Endothelial cell of umbilical vein (primary cell): ENCODE data around the gene SMOC2. TPM values are rescaled to one million over a fixed set of nuclear protein-coding genes. Genes with fewer than 3 reads are reported as not detected.

ENCODE experiments used
- BruUV-seq: library from RNA; stranded (reverse); fragments of 400-500 nt; replicated peaks from 2 replicates; lab custom pipeline; 2021; lab: Mats Ljungman, UMichigan
- CTCF ChIA-PET: fragments of 300-600, 350-600 bp; sonication (Branson Sonifier 250); formaldehyde crosslinking; loops from one replicate; lab custom pipeline; 2021; ENCODE audit warnings: antibody characterized with exemption, inconsistent platforms; lab: Charles Lee
- POLR2A ChIA-PET: fragments of 300-600, 350-600 bp; sonication (Branson Sonifier 250); formaldehyde crosslinking; loops from one replicate; lab custom pipeline; 2021; ENCODE audit warnings: antibody characterized with exemption, inconsistent platforms; lab: Charles Lee
- DNase-seq: peaks from one replicate; pipeline ENCODE4 v3.0.0-alpha.2; 2011; ENCODE audit warnings: low read depth, low spot score
- FAIRE-seq: peaks from 2 replicates; lab custom pipeline; 2011; peaks lifted over from hg19 to GRCh38; lab: Jason Lieb, UNC
- H2AFZ ChIP-seq: 2 replicates; pipeline ENCODE4 v1.6.0; 2012; ENCODE audit warnings: low read depth, low read length, control low read depth, inconsistent platforms
- H3K27ac ChIP-seq: 2 replicates; pipeline ENCODE4 v1.5.1; 2011; ENCODE audit warnings: low read depth, mild to moderate bottlenecking, control low read depth, low read length, moderate library complexity; ENCODE audit not compliant: insufficient read depth
- H3K27me3 ChIP-seq, 2 experiments: 2 replicates each; pipeline versions ENCODE4 v1.6.0 to v1.6.1; 2011; ENCODE audit warnings: low read length in 2 of 2, mixed read lengths in 1 of 2; ENCODE audit not compliant: control insufficient read depth in 2 of 2, insufficient read depth in 2 of 2
- H3K36me3 ChIP-seq, 2 experiments: 2 replicates in 1 of 2; 3 replicates in 1 of 2; pipeline ENCODE4 v1.5.1; 2011; ENCODE audit warnings: low read length in 2 of 2, mild to moderate bottlenecking in 1 of 2, moderate library complexity in 1 of 2; ENCODE audit not compliant: control insufficient read depth in 2 of 2, insufficient read depth in 2 of 2; ENCODE audit errors: extremely low read depth in 1 of 2
- H3K4me1 ChIP-seq: 3 replicates; pipeline ENCODE4 v1.5.1; 2011; ENCODE audit warnings: mild to moderate bottlenecking, low read length; ENCODE audit not compliant: control insufficient read depth, insufficient read depth; ENCODE audit errors: extremely low read depth
- H3K4me2 ChIP-seq: 2 replicates; pipeline ENCODE4 v1.6.1; 2011; ENCODE audit warnings: low read length, control low read depth, mixed read lengths; ENCODE audit not compliant: insufficient read depth
- H3K4me3 ChIP-seq, 3 experiments: fragments of 200-600 bp in 1 of 3; sonication (generic), shearing (Covaris generic) in 1 of 3; replicated peaks in 1 of 3; 2 replicates each; pipeline ENCODE4 v1.5.1; 2011 to 2016; ENCODE audit warnings: control low read depth in 3 of 3, low read length in 3 of 3, mild to moderate bottlenecking in 2 of 3, inconsistent platforms in 1 of 3, low read depth in 1 of 3, moderate library complexity in 1 of 3; ENCODE audit not compliant: insufficient read depth in 1 of 3
- H3K79me2 ChIP-seq: 2 replicates; pipeline ENCODE4 v1.6.0; 2012; ENCODE audit warnings: low read length, inconsistent platforms; ENCODE audit not compliant: control insufficient read depth, insufficient read depth
- H3K9ac ChIP-seq: replicated peaks from 2 replicates; pipeline ENCODE3; 2011; ENCODE audit warnings: low read length, control low read depth; ENCODE audit not compliant: insufficient read depth; ENCODE audit errors: extremely low read depth
- H3K9me1 ChIP-seq: replicated peaks from 3 replicates; pipeline ENCODE4 v1.6.0; 2011; ENCODE audit warnings: mild to moderate bottlenecking, low read length; ENCODE audit not compliant: control insufficient read depth, insufficient read depth; ENCODE audit errors: extremely low read depth
- H3K9me3 ChIP-seq: replicated peaks from 2 replicates; pipeline ENCODE4 v1.5.1; 2012; ENCODE audit warnings: low read length, inconsistent platforms; ENCODE audit not compliant: control insufficient read depth, insufficient read depth
- H4K20me1 ChIP-seq: replicated peaks from 2 replicates; pipeline ENCODE3; 2011; ENCODE audit warnings: mild to moderate bottlenecking, low read length; ENCODE audit not compliant: control insufficient read depth, insufficient read depth; ENCODE audit errors: extremely low read depth
- EZH2 ChIP-seq: IDR thresholded peaks from 2 replicates; pipeline ENCODE4 v1.6.1; 2012; ENCODE audit warnings: borderline replicate concordance, low read depth, mild to moderate bottlenecking, moderate library complexity, low read length, inconsistent platforms; ENCODE audit not compliant: severe bottlenecking
- FOS ChIP-seq: IDR thresholded peaks from 2 replicates; pipeline ENCODE4 v1.6.1; 2011; ENCODE audit warnings: mild to moderate bottlenecking, low read length, moderate library complexity, borderline replicate concordance; ENCODE audit not compliant: insufficient read depth
- GATA2 ChIP-seq: IDR thresholded peaks from 2 replicates; pipeline ENCODE4 v1.7.0; 2011; ENCODE audit warnings: low read depth, mild to moderate bottlenecking, moderate library complexity, mixed read lengths, low read length; ENCODE audit not compliant: insufficient read length, insufficient read depth
- JUN ChIP-seq: IDR thresholded peaks from 2 replicates; pipeline ENCODE4 v1.6.1; 2011; ENCODE audit warnings: borderline replicate concordance, low read depth; ENCODE audit not compliant: insufficient read length, insufficient read depth
- MYC ChIP-seq: IDR thresholded peaks from one replicate; pipeline ENCODE4 v1.6.1; 2011; ENCODE audit warnings: mild to moderate bottlenecking, low read depth, low read length
- POLR2A ChIP-seq: IDR thresholded peaks from 2 replicates; pipeline ENCODE4 v1.6.1; 2012; ENCODE audit warnings: low read depth, mild to moderate bottlenecking, control low read depth, low read length
- POLR2AphosphoS5 ChIP-seq: IDR thresholded peaks from 2 replicates; pipeline ENCODE4 v1.6.1; 2012; ENCODE audit warnings: low read depth, mild to moderate bottlenecking, control low read depth, low read length, moderate library complexity; ENCODE audit not compliant: insufficient read depth
- dilution Hi-C: fragments of 300-500 bp; cut with MboI; formaldehyde crosslinking; loops from one replicate; pipeline ENCODE4 v1.15.0; 2019; ENCODE audit warnings: low sequenced_read_pairs; ENCODE audit not compliant: extremely low pct_ligation_motif_present
- intact Hi-C: fragments of 100-400 bp; cut with micrococcal nuclease; formaldehyde crosslinking; loops from one replicate; pipeline ENCODE4 v1.10.0; 2022
- polyA plus RNA-seq, 4 experiments: library from polyadenylated mRNA; depleted of rRNA in 3 of 4; stranded (reverse) in 3 of 4; unstranded in 1 of 4; fragments of >200 nt; gene quantifications; 2 replicates each; pipeline versions ENCODE4 v1.2.1 to v1.2.3, GENCODE V29; 2011 to 2012; ENCODE audit warnings: missing spikeins in 1 of 4
- total RNA-seq: library from RNA; stranded (reverse); gene quantifications from 2 replicates; pipeline ENCODE4 v1.2.3, GENCODE V29; 2021
- TF ChIP-seq, protein P1 (sequence below): IDR thresholded peaks from 2 replicates; pipeline ENCODE4 v1.6.1; 2011; ENCODE audit not compliant: insufficient read depth, insufficient read length
- TF ChIP-seq, protein P2 (sequence below), 2 donors: IDR thresholded peaks; 1 replicate in 1 of 2; 2 replicates in 1 of 2; pipeline ENCODE4 v1.5.1; 2011; ENCODE audit warnings: low read length in 2 of 2, mild to moderate bottlenecking in 2 of 2, moderate library complexity in 2 of 2, control low read depth in 1 of 2, inconsistent platforms in 1 of 2, low read depth in 1 of 2; ENCODE audit not compliant: insufficient read depth in 1 of 2; ENCODE audit errors: extremely low read depth in 1 of 2

The SMOC2 gene
- total and polyA plus RNA-seq, 2 donors (not counting 3 experiments of a cell fraction or from before 2014, with no cell fraction given), result not detected

DNA sequence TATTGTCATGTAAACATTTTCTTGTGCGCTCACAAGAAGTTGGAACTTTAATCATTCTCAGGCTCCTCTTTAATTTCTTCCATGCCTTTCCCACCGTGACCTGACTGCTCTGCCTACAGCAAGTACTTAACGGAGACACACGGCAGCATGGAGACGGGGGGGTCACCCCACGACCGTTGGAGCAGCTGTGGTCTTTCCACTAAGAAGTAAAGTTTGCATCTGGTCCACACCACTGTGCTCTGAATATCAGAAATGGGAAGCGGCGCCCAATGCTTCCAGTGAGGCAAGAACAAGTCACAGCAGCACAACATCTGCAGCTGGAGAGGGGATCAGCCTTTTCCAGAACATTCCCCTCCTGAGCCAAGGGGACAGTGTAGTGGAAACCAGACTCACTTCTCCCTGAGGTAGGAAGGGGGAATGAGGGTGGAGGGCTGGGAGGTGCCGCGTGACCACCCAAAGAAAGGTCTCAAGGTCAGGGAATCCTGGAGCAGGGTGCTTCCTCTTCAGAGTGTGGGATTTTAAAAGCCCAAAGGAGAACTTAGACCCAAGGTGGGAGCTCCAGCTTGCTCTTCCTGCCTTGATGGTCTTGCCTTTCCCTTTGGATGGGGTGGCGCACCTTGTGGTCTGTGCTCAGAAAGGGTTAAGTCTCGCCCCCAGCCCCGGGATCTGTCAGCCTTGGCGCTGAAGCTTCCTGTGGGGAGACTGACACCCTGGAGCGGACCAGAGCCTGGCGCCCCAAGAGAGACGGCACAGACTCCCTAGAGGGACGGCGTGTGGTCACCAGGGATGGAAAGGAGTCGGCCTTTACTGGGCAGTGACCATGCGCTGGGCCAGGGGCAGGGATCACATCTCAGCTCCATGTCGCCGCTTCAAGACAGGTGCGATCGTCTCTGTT lies 25.6 kb upstream of the SMOC2 start:
- Histone ChIP-seq H3K4me2 (no peak overlapping the region), H3K27me3 (no peaks in the 10 kb centered on the region), H3K4me3 (no peak overlapping the region), H3K4me1 (no peaks in the 10 kb centered on the region), H3K9me3 (no peaks in the 10 kb centered on the region), H3K36me3 (no peaks in the 10 kb centered on the region), H2AFZ (no peak overlapping the region), H3K9ac (no peak overlapping the region), H3K79me2 (no peaks in the 10 kb centered on the region), H3K27ac (no peak overlapping the region), H4K20me1 (no peaks in the 10 kb centered on the region), H3K9me1 (no peaks in the 10 kb centered on the region)
- intact Hi-C loops (no loop called here), dilution Hi-C loops (no loop called here)
- ChIA-PET CTCF (no interaction called here), POLR2A (no interaction called here)
- BruUV-seq, result no TSS peak
- DNase-seq (no peak), FAIRE-seq (no peak)
- TF ChIP-seq POLR2AphosphoS5 (no peak), JUN (no peak), FOS (no peak), EZH2 (no peak), GATA2 (no peak), MYC (no peak), POLR2A (no peak)
- TF ChIP-seq, protein P1, sequence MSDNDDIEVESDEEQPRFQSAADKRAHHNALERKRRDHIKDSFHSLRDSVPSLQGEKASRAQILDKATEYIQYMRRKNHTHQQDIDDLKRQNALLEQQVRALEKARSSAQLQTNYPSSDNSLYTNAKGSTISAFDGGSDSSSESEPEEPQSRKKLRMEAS, result no peak
- TF ChIP-seq, protein P2, sequence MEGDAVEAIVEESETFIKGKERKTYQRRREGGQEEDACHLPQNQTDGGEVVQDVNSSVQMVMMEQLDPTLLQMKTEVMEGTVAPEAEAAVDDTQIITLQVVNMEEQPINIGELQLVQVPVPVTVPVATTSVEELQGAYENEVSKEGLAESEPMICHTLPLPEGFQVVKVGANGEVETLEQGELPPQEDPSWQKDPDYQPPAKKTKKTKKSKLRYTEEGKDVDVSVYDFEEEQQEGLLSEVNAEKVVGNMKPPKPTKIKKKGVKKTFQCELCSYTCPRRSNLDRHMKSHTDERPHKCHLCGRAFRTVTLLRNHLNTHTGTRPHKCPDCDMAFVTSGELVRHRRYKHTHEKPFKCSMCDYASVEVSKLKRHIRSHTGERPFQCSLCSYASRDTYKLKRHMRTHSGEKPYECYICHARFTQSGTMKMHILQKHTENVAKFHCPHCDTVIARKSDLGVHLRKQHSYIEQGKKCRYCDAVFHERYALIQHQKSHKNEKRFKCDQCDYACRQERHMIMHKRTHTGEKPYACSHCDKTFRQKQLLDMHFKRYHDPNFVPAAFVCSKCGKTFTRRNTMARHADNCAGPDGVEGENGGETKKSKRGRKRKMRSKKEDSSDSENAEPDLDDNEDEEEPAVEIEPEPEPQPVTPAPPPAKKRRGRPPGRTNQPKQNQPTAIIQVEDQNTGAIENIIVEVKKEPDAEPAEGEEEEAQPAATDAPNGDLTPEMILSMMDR (IDR thresholded peaks at IDR 0.05; ENCODE audit: extremely low read depth in 1 of 2, insufficient read depth in 1 of 2, low read depth in 1 of 2, low read length in 2 of 2), result no peak
